GM21717 (cell line): ENCODE data around the gene ARHGAP23.
"Not testable (repeated sequence)": the region's sequence is repeated elsewhere in the genome, so short reads cannot be mapped to it uniquely, and the experiment has no call there.

Source experiments
- ATAC-seq: cut with Tn5 transposase; IDR thresholded peaks from one replicate; pipeline ENCODE4 v1.9.1; 2021; ENCODE audit warnings: mild to moderate bottlenecking, moderate library complexity; ENCODE audit not compliant: unreplicated experiment

The ARHGAP23 gene

GRCh38 chr17:38459567-38459966 is 31.3 kb downstream of the ARHGAP23 start:
- ATAC-seq, result no peak

GRCh38 chr17:38460082-38460715 is 31.9 kb downstream of the ARHGAP23 start:
- no peak for ATAC-seq

DNA sequence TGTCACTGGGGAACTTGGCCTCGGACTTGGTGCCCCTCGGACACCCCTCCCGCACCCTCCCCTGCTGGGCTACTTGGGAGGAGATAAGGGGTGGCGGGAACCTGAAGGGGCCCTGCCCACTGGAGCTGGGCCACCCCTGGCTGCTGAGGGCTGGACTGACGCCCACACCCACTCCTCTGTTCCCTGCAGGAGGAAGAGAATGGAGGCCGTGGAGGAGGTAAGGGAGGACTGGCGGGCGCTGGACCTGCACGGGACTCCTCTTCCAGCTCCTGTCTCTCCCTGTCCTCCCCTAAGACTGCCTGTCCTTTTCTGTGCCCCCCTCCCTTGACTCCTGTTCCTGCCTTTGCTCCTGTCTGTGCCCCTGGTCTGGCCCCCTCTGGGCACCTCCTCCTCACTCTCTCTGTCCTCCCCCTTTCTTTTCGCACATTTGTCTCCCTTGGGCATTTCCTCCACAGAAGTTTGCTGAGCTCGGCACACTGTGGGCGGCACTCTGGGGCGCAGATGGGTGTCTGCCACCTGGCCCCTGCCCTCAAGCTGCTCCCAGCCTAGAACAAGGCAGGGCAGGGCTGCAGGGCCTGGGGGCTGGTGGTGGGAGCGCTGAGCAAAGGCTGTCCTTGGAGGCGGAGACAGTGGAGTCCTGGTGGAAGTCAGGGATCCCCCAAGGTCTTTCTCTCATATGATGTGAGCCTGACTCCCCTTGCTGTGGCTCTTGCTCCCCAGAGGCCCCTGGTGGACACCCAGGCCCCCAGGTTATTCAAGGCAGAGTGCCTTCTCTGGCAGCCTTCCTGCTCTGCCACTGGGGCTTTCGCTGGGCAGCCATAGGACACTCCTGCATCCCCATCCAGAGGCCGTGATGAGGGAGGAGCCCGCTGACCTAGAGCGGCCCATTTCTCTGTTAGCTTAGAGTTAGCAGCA is 32.7 kb downstream of the ARHGAP23 start:
- ATAC-seq, result no peak

DNA sequence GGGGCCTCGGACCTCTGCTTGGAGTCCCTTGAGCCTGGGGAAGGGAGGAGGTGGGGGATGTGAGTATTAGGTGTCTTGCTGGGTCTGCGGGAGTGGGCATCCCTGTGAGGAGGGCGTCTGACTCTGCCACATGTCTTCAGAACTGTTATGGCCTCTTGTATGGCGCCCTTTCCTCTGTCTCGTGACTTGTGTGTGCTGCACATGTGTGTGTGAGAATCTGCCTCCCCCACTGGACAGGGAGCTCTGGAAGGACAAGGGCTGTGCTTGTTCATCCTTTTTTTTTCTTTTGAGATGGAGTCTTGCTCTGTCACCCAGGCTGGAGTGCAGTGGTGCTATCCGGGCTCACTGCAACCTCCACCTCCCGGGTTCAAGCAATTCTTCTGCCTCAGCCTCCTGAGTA is 33.4 kb downstream of the ARHGAP23 start:
- ATAC-seq, result no peak

DNA sequence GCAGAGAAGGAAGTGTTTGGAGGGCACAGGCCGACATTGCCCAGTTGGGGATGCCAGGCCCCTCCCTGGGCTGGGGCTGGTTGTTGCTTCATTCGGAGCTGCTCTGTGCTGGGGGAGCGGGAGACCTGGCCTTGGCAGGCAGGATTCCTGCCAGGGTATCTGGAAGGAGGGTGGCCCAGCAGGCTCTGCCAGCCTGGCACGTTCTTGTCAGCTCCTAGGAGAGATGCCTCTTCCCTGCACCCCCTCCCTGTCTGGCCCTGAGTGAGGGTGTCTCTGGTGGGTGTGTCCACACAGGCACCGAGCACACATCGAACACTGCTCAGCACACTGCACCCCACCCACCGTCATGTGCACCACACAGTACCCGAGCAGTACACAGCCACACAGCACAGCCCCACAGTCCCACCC is 35.2 kb downstream of the ARHGAP23 start:
- no peak for ATAC-seq

DNA sequence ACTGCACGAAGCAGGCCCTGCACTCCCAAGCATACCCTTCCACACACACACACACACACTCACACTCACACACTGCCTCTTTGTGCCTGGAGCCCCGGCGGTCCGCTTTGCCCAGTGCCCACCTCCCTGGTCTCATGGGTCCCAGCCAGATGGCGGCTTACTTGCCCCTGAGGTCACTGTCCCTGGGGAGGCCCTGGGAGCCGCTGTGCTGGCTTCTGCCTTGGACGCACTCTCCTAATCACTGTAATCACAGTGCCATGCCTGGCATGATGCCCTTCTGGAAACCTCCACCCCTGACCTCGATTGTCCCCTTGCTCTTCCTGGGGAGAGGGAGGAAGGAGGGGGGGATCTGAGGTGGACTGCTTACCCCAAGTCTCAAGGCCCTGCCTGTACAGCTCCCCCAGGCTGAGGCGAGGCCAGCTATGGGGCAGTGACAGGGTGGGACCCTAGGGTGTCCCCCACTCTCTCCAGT is 36.0 kb downstream of the ARHGAP23 start:
- no peak for ATAC-seq

DNA sequence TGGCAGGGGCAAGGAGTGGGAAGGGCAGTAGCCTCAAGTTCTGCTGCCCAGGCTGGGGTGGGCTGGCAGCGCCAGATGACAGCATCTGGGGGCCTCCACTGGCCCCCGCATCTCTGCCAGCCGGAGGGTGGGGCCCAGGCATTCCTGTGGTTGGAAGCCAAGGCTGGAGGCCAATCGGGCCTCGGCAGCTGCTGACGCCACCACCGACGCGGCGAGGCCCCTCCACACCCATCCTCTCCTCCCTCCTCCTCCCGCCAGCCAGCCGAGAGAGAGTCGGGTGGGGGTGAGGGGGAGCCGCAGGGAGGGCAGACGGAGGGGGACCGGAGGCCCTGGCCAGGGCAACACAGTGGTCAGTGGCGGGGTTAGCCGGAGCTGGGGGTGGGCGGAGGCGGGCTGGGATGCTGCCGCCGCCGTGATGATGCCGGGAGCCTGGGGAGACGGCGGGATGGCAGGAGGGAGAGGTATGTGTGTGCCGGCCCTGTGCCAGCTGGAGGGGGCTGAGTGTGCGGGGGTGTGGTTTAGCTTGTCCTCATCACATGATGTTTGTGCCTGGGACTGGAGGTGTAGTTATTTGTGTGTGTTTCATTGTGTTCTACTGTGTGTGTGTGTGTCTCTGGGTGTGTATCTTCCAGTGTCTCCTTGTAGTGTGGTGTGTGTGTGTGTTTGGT is 36.6 kb downstream of the ARHGAP23 start:
- ATAC-seq, result no peak

DNA sequence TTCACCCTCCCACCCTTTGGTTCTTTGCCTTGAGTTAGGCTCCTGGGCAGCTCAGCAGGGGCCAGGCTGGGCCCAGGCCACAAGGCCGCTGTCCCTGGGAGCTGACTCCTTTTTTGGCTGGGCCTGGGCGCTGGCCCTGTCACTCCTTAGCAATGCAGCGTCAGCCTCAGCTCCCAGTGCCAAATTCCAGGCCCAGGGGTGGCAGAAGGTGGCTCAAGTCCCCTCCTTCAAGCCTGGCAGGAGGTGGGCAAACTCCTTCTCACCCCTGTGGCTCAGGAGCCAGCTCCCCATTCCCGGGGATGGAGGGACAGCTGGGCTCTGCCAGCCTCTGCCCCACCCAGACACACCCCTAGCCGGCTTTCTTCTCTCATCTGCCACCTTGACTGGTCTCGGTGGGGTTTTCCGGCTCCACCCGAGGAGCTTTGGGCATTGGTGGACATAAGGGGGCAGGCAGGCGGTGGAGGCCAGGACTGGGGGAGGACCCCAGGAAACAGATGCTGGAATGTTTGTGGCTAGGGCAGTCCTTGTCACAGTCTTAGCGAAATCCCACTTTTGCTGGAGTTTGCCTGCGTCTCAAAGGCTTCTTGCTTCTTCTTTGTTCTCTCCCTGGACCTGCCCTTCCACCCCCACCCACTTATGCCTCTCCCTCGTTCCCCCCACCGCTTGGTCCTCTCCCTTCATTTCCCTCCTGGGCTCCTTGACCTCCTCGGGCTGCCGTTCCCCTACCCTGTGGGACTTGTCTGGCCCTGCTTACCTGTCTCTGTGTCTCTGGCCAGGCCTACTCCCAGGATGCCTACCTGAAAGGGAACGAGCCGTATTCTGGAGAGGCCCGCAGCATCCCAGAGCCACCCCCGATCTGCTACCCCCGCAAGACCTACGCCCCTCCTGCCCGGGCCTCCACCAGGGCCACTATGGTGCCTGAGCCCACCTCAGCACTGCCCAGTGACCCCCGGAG is 37.4 kb downstream of the ARHGAP23 start:
- ATAC-seq, result no peak

DNA sequence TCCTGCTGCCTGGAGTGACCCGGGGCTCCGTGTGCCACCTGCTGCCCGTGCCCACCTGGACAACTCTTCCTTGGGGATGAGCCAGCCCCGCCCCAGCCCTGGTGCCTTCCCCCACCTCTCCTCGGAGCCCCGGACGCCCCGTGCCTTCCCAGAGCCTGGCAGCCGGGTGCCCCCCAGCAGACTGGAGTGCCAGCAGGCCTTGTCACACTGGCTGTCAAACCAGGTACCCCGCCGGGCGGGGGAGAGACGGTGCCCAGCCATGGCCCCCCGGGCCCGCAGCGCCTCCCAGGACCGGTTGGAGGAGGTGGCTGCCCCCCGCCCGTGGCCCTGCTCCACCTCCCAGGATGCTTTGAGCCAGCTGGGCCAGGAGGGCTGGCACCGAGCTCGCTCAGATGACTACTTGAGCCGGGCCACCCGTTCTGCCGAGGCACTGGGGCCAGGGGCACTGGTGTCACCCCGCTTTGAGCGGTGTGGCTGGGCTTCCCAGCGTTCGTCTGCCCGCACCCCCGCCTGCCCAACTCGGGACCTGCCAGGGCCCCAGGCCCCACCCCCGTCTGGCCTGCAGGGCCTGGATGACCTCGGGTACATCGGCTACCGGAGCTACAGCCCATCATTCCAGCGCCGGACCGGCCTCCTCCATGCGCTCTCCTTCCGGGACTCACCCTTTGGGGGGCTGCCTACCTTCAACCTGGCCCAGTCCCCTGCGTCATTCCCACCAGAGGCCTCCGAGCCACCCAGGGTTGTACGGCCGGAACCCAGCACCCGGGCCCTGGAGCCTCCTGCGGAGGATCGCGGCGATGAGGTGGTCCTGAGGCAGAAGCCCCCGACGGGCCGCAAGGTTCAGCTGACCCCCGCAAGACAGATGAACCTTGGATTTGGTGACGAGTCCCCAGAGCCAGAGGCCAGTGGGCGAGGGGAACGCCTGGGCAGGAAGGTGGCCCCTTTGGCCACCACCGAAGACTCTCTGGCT is 38.4 kb downstream of the ARHGAP23 start:
- no peak for ATAC-seq

- ATAC-seq, result no peak
These were observed 39.2 kb downstream of the ARHGAP23 start for GRCh38 chr17:38467491-38467890.

DNA sequence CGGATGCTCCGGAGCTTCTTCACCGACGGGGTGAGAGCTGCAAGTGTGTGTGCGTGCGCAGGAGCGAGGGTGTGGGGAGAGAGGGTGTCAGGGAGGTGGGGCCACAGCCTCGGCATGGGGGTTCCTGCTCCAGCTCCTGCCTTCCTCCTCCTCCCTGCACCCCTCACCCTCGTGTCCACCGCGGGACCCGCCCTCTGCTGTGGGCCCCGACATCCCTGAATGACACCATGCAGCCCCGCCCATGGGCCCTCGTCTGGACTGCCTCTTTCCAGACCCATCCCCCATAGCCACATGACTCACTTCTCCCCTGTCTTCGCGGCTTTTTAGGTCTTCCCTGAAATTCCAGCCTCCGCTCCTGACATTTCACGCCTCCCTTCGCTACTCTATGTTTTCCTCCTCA is 41.6 kb downstream of the ARHGAP23 start:
- ATAC-seq, result no peak

GRCh38 chr17:38471253-38471652 is 43.0 kb downstream of the ARHGAP23 start:
- ATAC-seq, result not testable (repeated sequence)

- ATAC-seq, result not testable (repeated sequence)
These were observed 46.4 kb downstream of the ARHGAP23 start for GRCh38 chr17:38474666-38475065.

DNA sequence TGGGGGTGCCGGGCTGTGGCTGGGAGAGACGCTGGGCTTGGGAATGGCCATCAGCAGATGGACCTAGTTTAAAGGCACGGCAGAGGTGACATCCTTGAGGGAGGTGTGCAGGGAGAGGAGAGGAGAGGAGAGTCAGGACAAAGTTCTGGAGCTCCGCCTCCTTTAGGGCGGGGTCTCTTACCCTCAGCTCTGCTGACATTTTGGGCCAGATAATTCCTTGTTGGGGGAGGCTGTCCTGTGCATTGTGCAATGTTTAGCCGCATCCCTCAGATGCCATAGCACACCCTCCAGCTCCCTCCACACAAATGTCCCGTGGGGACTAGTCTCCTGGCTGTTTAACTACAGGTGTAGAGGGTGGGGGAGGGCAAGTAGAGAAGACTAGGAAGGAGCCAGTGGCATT is 48.3 kb downstream of the ARHGAP23 start:
- ATAC-seq, result no peak

- not testable (repeated sequence) for ATAC-seq
These were observed 49.2 kb downstream of the ARHGAP23 start for GRCh38 chr17:38477417-38477816.

DNA sequence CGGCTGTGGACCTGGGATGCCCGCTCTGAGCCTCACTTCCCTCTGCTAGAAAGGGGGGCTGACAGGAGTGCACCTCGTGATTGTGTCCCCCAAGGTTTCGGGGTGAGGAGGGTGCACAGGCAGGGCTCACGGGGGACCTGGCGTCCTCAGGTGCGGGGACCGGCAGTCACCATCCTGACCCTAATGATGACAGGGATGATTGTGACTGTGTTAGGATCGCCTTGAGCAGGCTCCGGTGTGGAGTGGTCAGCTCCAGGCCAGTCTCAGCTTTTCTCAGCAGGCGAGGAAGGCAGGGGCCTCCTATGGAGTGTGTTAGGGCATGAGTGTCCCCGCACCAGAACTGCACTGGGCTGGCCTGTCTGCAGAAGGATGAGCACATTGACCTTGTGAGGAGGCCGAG is 49.7 kb downstream of the ARHGAP23 start:
- not testable (repeated sequence) for ATAC-seq

- ATAC-seq, result not testable (repeated sequence)
These were observed 50.4 kb downstream of the ARHGAP23 start for GRCh38 chr17:38478667-38479066.

DNA sequence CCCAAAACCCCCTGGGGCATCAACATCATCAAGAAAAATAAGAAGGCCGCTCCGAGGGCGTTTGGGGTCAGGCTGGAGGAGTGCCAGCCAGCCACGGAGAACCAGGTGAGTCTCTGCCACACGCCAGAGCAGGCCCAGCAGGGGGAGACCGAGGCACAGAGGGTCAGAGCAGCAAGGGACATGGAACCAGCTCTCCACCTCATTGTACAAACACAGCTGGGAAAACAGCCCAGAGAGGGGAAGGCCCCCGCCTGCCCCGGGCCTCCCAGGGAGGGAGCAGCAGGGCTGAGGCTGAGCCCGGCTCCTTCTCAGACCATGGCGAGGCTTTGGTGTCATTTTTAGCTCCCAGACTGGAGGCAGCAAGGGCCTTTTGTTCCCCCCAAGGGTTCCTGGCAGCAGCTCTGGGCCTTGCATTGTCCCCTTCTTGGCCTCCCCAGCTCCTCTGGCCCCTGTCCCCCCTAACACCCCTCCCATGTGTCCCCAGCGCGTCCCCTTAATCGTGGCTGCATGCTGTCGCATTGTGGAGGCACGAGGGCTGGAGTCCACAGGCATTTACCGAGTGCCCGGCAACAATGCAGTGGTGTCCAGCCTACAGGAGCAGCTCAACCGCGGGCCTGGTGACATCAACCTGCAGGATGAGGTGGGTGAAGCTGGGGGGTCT is 53.9 kb downstream of the ARHGAP23 start:
- ATAC-seq, result not testable (repeated sequence)

DNA sequence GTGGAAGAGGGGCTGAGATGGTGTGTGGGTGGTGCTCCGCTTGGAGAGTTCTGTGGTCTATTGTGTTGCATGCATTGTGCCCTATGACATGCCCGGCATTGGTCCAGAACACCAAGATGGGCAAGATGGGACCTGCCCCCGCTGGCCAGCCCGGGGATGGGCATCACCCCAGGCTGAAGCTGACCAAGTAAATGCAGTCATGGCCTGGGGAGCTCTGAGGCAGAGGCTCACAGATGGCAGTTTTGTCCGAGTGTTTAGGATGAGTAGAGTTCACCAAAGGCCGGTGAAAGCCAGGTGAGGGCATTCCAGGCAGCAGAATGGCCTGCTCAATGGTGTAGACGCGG is 54.4 kb downstream of the ARHGAP23 start:
- ATAC-seq, result not testable (repeated sequence)
